ENCODE measurements around the gene TTC32. TPM values are rescaled to one million over a fixed set of nuclear protein-coding genes. Genes with fewer than 3 reads are reported as not detected.

TTC32 gene
- total RNA-seq, 2 donors from 2014 or later: 16.6 to 20.6 TPM

DNA sequence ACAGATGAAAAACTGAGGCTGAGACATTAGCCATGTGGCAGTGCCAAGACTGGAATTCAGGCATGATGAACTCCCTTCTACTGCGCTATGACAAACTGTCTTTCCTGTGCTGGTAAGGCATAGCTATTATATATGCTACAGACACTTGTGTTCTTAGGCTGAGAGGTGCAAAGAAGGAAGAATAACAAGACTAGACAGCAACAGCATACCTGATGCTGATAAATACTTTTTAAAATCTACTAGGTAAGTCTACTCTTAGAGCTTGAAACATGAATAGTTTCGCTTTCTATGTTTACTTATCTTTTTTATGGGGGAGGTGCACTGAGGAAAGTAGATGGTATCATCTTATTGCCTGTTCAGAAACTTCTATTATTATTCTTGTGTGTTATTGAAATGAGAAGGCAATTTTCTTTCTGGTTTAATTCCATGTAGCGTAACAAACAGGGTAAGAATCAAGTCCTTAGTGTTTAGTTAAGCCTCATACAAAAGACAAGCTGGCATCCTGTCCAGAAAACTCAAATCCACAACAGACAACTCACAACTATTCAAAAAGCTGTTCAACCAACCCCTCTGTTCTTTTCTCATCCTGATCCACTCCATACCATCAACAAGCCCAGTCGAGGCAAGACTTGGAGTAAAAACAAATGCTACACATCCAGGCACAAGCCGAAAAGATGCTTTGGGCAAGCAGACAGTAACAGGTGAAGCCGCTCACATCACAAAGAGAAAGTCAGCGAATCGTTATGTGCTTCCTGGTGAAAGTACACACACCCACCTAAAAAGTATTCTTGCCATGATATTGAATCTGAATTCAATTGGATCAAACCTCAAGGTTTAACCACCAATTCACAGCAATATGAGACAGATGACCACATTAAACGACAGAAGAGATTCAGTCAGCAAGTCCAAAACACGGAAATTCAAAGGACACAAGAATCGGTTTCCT, 1.5 kb downstream of the TTC32 start:
- H3K36me3 ChIP-seq: no peaks in the 10 kb centered on the region
- peak overlapping the region; percentile 95 to 97 for H3K27ac ChIP-seq
- H3K4me3 ChIP-seq: peak overlapping the region; percentile 81 to 96
- no peaks in the 10 kb centered on the region for H3K9me3 ChIP-seq
- intact Hi-C loops (cut with DNase I): no loop called here
- H3K27me3 ChIP-seq (replicated peaks; ENCODE audit: insufficient read depth): no peaks in the 10 kb centered on the region
- no peak for DNase-seq (ENCODE audit: low spot score)
- 23% methylated on average over 11 of the region's 11 CpGs for WGBS
- no peak for TF ChIP-seq POLR2AphosphoS5 (IDR thresholded peaks at IDR 0.05)
- TF ChIP-seq, protein P1, sequence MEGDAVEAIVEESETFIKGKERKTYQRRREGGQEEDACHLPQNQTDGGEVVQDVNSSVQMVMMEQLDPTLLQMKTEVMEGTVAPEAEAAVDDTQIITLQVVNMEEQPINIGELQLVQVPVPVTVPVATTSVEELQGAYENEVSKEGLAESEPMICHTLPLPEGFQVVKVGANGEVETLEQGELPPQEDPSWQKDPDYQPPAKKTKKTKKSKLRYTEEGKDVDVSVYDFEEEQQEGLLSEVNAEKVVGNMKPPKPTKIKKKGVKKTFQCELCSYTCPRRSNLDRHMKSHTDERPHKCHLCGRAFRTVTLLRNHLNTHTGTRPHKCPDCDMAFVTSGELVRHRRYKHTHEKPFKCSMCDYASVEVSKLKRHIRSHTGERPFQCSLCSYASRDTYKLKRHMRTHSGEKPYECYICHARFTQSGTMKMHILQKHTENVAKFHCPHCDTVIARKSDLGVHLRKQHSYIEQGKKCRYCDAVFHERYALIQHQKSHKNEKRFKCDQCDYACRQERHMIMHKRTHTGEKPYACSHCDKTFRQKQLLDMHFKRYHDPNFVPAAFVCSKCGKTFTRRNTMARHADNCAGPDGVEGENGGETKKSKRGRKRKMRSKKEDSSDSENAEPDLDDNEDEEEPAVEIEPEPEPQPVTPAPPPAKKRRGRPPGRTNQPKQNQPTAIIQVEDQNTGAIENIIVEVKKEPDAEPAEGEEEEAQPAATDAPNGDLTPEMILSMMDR (IDR thresholded peaks at IDR 0.05): no peak
- TF ChIP-seq POLR2A (IDR thresholded peaks at IDR 0.05): no peak
- peaks cover 16% of the 10 kb centered on the region for H3K4me1 ChIP-seq (replicated peaks)

DNA sequence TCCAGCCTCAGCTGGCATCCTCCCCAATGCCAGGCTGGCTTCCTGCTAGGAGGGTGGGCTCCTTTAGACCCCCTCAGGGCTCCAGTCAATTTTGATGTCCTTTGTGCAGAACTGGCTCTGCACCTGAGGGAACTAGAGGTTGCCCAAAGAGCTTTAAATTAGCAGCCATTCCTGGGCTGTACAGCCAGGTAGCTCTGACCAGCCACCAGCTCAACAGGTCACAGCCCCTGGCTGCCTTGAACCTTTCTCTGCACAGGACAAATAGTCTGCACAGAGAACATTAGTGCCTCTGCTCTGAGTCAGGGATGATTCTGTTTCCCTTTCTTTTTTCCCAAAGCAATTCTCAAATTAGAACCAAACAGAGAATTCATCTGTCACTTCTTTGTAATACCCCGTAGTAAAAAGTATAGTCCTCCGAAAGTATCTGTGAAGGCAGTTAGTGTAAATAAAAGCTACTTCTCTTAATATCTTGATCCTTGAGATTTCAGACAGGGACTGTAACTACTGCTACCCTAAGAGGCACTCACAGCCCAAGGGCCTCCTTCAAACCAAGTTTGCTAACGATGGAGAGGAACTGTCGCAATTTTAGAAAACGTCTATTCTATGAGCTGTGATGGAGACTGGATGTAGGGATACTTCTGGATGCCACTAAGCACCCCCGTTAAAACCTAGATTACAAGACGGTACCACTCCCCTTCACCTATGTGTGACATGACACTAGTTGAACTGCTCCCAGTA, 3.0 kb downstream of the TTC32 start:
- Histone ChIP-seq H3K27me3 (replicated peaks; ENCODE audit: insufficient read depth) (no peaks in the 10 kb centered on the region), H3K27ac (no peak overlapping the region), H3K4me1 (replicated peaks) (peaks cover 16% of the 10 kb centered on the region), H3K4me3 (no peak overlapping the region), H3K36me3 (no peaks in the 10 kb centered on the region), H3K9me3 (no peaks in the 10 kb centered on the region)
- 74% methylated on average over 7 of the region's 7 CpGs for WGBS
- no peak for DNase-seq (ENCODE audit: low spot score)
- intact Hi-C loops (cut with DNase I): no loop called here
- TF ChIP-seq, protein P1 (IDR thresholded peaks at IDR 0.05): no peak
- TF ChIP-seq POLR2AphosphoS5 (IDR thresholded peaks at IDR 0.05) (no peak), POLR2A (IDR thresholded peaks at IDR 0.05) (no peak)

DNA sequence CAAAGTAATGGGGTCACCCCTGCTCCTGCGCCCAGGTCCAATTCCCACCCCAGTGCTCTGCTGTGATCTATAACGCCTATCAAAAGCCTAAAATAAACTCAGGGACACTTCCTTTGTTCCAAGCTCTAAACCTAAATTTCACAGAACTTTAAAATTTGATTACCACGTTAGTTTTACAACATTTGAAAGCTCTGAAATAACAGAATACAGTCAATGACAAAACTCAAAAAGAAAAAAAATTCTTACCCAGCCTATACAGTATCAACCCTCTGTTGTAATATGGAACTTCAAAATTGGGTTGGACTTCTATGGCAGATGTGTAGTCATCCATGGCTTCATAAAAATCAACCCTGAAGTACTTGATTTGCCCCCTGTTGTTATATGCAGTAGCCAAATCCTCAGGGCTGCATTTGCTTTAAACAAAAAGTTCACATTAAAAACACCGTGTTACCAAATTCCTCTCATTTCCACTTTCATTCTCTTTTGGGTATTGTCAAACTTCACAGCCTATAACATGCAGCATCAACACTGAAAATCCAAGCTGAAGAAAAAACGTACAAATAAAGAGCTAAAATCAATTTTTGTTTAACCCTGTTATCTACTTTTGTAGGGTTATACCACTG, 4.0 kb downstream of the TTC32 start:
- Histone ChIP-seq H3K9me3 (no peaks in the 10 kb centered on the region), H3K36me3 (no peaks in the 10 kb centered on the region), H3K27ac (no peak overlapping the region), H3K4me1 (replicated peaks) (peaks cover 16% of the 10 kb centered on the region), H3K27me3 (replicated peaks; ENCODE audit: insufficient read depth) (no peaks in the 10 kb centered on the region), H3K4me3 (no peak overlapping the region)
- no peak for DNase-seq (ENCODE audit: low spot score)
- WGBS: 49% methylated on average over 5 of the region's 5 CpGs
- intact Hi-C loops (cut with DNase I): no loop called here
- TF ChIP-seq POLR2AphosphoS5 (IDR thresholded peaks at IDR 0.05): no peak
- TF ChIP-seq, protein P1 (IDR thresholded peaks at IDR 0.05): no peak
- no peak for TF ChIP-seq POLR2A (IDR thresholded peaks at IDR 0.05)

DNA sequence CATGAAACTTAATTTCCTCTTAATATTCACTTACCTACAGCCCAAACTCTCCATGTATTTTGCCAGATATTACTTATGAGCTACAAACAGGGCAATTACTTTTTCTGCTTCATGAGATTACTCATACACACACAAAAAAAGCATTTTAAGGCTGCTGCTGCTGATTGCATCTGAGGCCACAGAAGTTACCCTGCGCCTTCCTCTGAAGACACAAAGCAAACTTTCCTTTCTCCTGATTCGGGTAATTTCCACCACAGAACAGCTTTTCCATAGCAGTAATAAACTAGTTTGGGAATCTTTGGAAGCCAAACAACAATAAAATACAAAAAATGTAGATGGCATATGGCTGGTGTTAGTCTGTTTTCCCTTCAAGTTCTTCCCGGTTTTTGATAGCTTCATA, 6.2 kb downstream of the TTC32 start:
- 64% methylated on average over 3 of the region's 3 CpGs for WGBS
- TF ChIP-seq POLR2AphosphoS5 (IDR thresholded peaks at IDR 0.05): no peak
- Histone ChIP-seq H3K9me3 (no peaks in the 10 kb centered on the region), H3K36me3 (no peaks in the 10 kb centered on the region), H3K4me1 (replicated peaks) (peaks cover 16% of the 10 kb centered on the region), H3K27me3 (replicated peaks; ENCODE audit: insufficient read depth) (no peaks in the 10 kb centered on the region), H3K4me3 (no peak overlapping the region), H3K27ac (no peak overlapping the region)
- intact Hi-C loops (cut with DNase I): no loop called here
- no peak for DNase-seq (ENCODE audit: low spot score)

DNA sequence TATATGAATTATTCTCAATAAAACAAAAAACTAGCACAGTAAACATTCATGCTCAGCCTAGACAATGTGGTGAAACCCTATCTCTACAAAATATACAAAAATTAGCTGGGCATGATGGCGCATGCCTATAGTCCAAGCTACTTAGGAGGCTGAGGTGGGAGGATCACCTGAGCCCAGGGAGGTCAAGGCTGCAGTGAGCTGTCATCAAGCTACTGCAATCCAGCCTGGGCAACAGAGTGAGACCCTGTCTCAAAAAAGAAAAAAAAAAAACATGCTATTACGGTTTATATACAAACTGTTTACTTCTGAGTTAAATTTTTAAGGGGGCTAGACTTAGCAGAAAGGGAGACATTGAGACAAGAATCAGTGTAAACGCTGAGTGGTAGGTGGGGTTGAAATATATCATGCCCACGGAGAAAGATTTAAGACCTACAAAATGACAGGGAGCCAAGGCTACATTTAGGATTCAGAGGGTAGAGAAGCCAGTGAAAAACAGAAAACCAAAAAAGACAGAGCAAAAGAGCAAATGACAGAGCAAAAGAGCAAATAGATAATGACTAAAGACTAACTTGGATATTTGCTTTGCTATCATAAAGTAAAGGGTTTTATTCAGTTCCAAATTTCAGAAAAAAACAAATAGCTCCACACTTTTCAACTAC, 7.5 kb downstream of the TTC32 start:
- DNase-seq (ENCODE audit: low spot score): no peak
- intact Hi-C loops (cut with DNase I): no loop called here
- 83% methylated on average over 4 of the region's 4 CpGs for WGBS
- no peak overlapping the region for H3K27ac ChIP-seq
- no peaks in the 10 kb centered on the region for H3K36me3 ChIP-seq
- no peak for TF ChIP-seq POLR2AphosphoS5 (IDR thresholded peaks at IDR 0.05)
- TF ChIP-seq, protein P1 (IDR thresholded peaks at IDR 0.05): no peak
- no peak for TF ChIP-seq POLR2A (IDR thresholded peaks at IDR 0.05)
- H3K4me1 ChIP-seq (replicated peaks): peaks cover 19% of the 10 kb centered on the region
- no peak overlapping the region for H3K4me3 ChIP-seq
- H3K27me3 ChIP-seq (replicated peaks; ENCODE audit: insufficient read depth): no peaks in the 10 kb centered on the region
- H3K9me3 ChIP-seq: no peaks in the 10 kb centered on the region

Measured in prostate gland (tissue), 2 donors.